Astrocyte (in vitro differentiated cells and primary cell): ENCODE data around the gene NECTIN4. TPM values are rescaled to one million over a fixed set of nuclear protein-coding genes. Genes with fewer than 3 reads are reported as not detected.

Experiments
- DNase-seq: peaks from one replicate; pipeline ENCODE4 v3.0.0-alpha.2; 2010; ENCODE audit warnings: low read depth
- FAIRE-seq: peaks from 2 replicates; lab custom pipeline; 2011; peaks lifted over from hg19 to GRCh38; lab: Jason Lieb, UNC
- H2AFZ ChIP-seq: 2 replicates; pipeline ENCODE4 v1.6.0; 2012; ENCODE audit warnings: low read depth, low read length, inconsistent platforms
- H3K27ac ChIP-seq: 2 replicates; pipeline ENCODE4 v1.5.1; 2011; ENCODE audit warnings: low read depth, low read length, inconsistent platforms
- H3K27me3 ChIP-seq: 2 replicates; pipeline ENCODE4 v1.6.0; 2011; ENCODE audit warnings: low read length, inconsistent platforms; ENCODE audit not compliant: insufficient read depth
- H3K36me3 ChIP-seq: 2 replicates; pipeline ENCODE4 v1.5.1; 2011; ENCODE audit warnings: low read length, inconsistent platforms; ENCODE audit not compliant: insufficient read depth
- H3K4me1 ChIP-seq: 2 replicates; pipeline ENCODE4 v1.5.1; 2011; ENCODE audit warnings: low read length, inconsistent platforms; ENCODE audit not compliant: insufficient read depth
- H3K4me2 ChIP-seq: 2 replicates; pipeline ENCODE4 v1.6.0; 2012; ENCODE audit warnings: low read length, inconsistent platforms
- H3K4me3 ChIP-seq: 2 replicates; pipeline ENCODE4 v1.5.1; 2011; ENCODE audit warnings: low read depth, mild to moderate bottlenecking, low read length, inconsistent platforms; ENCODE audit not compliant: insufficient read depth
- H3K79me2 ChIP-seq: 2 replicates; pipeline ENCODE4 v1.6.0; 2012; ENCODE audit warnings: mild to moderate bottlenecking, low read length, inconsistent platforms; ENCODE audit not compliant: insufficient read depth
- H3K9ac ChIP-seq: 2 replicates; pipeline ENCODE4 v1.6.0; 2012; ENCODE audit warnings: mild to moderate bottlenecking, low read length, inconsistent platforms
- H3K9me3 ChIP-seq: 2 replicates; pipeline ENCODE4 v1.5.1; 2012; ENCODE audit warnings: low read depth, mild to moderate bottlenecking, low read length, inconsistent platforms; ENCODE audit not compliant: insufficient read depth
- H4K20me1 ChIP-seq: 2 replicates; pipeline ENCODE4 v1.6.0; 2012; ENCODE audit warnings: low read length, inconsistent platforms; ENCODE audit not compliant: insufficient read depth
- H3K27ac Mint-ChIP-seq: one replicate; pipeline ENCODE4 v1.8.0; 2021; ENCODE audit warnings: mild to moderate bottlenecking, mixed read lengths; ENCODE audit not compliant: unreplicated experiment
- H3K27me3 Mint-ChIP-seq: one replicate; pipeline ENCODE4 v1.8.0; 2021; ENCODE audit warnings: low read depth, mixed read lengths; ENCODE audit not compliant: unreplicated experiment
- H3K36me3 Mint-ChIP-seq: one replicate; pipeline ENCODE4 v1.8.0; 2021; ENCODE audit warnings: low read depth, mixed read lengths; ENCODE audit not compliant: unreplicated experiment
- H3K4me1 Mint-ChIP-seq: one replicate; pipeline ENCODE4 v1.8.0; 2021; ENCODE audit warnings: low read depth, mixed read lengths; ENCODE audit not compliant: unreplicated experiment
- H3K4me3 Mint-ChIP-seq: one replicate; pipeline ENCODE4 v1.8.0; 2021; ENCODE audit warnings: mild to moderate bottlenecking, moderate library complexity, mixed read lengths; ENCODE audit not compliant: unreplicated experiment
- H3K9me3 Mint-ChIP-seq: one replicate; pipeline ENCODE4 v1.8.0; 2021; ENCODE audit warnings: mild to moderate bottlenecking, mixed read lengths; ENCODE audit not compliant: unreplicated experiment
- EZH2 ChIP-seq: IDR thresholded peaks from 2 replicates; pipeline ENCODE4 v1.6.1; 2012; ENCODE audit warnings: mild to moderate bottlenecking, low read length, inconsistent platforms; ENCODE audit not compliant: insufficient read depth
- total RNA-seq: library from RNA; stranded (reverse); gene quantifications from 2 replicates; pipeline ENCODE4 v1.2.1, GENCODE V29; 2021
- TF ChIP-seq, protein P1 (sequence below): IDR thresholded peaks from 2 replicates; pipeline ENCODE4 v1.5.1; 2011; ENCODE audit warnings: low read depth, mild to moderate bottlenecking, inconsistent platforms, low read length, moderate library complexity; ENCODE audit not compliant: insufficient read depth

The NECTIN4 gene
- total RNA-seq, 1 donor from 2014 or later = 1.9 TPM

DNA sequence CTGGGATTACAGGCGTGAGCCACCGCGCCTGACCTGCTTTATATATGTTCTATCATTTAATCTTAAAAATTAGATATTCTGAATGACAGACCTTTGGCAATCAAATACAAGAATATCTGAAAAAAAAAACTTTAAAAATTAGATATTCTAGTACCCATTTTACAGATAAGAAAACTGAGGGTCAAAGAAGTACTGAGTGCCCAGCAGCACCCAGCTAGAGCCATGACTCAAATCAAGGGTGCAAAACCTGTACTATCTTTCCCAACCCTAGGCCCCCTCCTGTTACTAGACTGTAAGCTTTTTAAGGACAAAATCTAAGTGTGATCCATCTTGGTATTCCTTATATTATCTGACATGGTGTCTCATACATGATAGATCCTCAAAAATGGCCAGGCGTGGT is 27.9 kb downstream of the NECTIN4 start:
- Mint-ChIP-seq H3K36me3 (no peaks in the 10 kb centered on the region), H3K9me3 (no peaks in the 10 kb centered on the region), H3K27me3 (peaks cover 11% of the 10 kb centered on the region), H3K27ac (no peak overlapping the region), H3K4me3 (no peak overlapping the region), H3K4me1 (no peaks in the 10 kb centered on the region)
- DNase-seq = no peak
- H3K9ac ChIP-seq = no peak overlapping the region
- no peaks in the 10 kb centered on the region for H3K27me3 ChIP-seq
- H2AFZ ChIP-seq = no peak overlapping the region
- no peak overlapping the region for H3K4me2 ChIP-seq
- no peak overlapping the region for H3K4me3 ChIP-seq
- H3K9me3 ChIP-seq = no peaks in the 10 kb centered on the region
- no peaks in the 10 kb centered on the region for H4K20me1 ChIP-seq
- FAIRE-seq = no peak
- no peaks in the 10 kb centered on the region for H3K4me1 ChIP-seq
- no peak overlapping the region for H3K27ac ChIP-seq
- TF ChIP-seq, protein P1, sequence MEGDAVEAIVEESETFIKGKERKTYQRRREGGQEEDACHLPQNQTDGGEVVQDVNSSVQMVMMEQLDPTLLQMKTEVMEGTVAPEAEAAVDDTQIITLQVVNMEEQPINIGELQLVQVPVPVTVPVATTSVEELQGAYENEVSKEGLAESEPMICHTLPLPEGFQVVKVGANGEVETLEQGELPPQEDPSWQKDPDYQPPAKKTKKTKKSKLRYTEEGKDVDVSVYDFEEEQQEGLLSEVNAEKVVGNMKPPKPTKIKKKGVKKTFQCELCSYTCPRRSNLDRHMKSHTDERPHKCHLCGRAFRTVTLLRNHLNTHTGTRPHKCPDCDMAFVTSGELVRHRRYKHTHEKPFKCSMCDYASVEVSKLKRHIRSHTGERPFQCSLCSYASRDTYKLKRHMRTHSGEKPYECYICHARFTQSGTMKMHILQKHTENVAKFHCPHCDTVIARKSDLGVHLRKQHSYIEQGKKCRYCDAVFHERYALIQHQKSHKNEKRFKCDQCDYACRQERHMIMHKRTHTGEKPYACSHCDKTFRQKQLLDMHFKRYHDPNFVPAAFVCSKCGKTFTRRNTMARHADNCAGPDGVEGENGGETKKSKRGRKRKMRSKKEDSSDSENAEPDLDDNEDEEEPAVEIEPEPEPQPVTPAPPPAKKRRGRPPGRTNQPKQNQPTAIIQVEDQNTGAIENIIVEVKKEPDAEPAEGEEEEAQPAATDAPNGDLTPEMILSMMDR = no peak
- TF ChIP-seq EZH2 = no peak
- no peaks in the 10 kb centered on the region for H3K79me2 ChIP-seq
- H3K36me3 ChIP-seq = no peaks in the 10 kb centered on the region

DNA sequence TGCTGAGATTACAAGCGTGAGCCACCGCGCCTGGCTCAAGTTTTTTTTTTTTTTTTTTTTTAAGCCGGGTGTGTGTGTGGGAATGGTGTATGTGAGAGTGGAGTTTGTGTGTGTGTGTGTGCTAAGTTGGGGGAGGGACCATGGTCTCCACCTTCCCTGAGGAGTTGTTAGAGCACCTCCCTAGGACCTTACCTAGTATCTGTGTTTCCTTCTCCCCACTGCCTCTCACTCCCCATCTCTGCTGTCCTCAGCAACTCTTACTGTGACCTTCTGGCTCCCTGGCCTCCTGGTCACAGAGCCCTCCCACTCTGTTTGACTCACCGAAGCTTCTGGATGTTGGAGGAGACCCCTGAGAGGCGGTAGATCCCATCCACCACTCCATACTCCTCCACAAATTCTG is 30.1 kb downstream of the NECTIN4 start:
- no peak overlapping the region for H2AFZ ChIP-seq
- H3K9me3 ChIP-seq = no peaks in the 10 kb centered on the region
- no peaks in the 10 kb centered on the region for H3K27me3 ChIP-seq
- no peak overlapping the region for H3K4me2 ChIP-seq
- no peak for TF ChIP-seq EZH2
- TF ChIP-seq, protein P1 = no peak
- H3K4me1 ChIP-seq = no peaks in the 10 kb centered on the region
- Mint-ChIP-seq H3K4me3 (no peak overlapping the region), H3K27ac (no peak overlapping the region), H3K27me3 (peaks cover 8% of the 10 kb centered on the region), H3K4me1 (no peaks in the 10 kb centered on the region), H3K36me3 (no peaks in the 10 kb centered on the region), H3K9me3 (peaks cover 1% of the 10 kb centered on the region)
- no peaks in the 10 kb centered on the region for H3K36me3 ChIP-seq
- H3K4me3 ChIP-seq = no peak overlapping the region
- H3K9ac ChIP-seq = no peak overlapping the region
- FAIRE-seq = no peak
- no peaks in the 10 kb centered on the region for H3K79me2 ChIP-seq
- H4K20me1 ChIP-seq = no peaks in the 10 kb centered on the region
- DNase-seq = no peak
- no peak overlapping the region for H3K27ac ChIP-seq

DNA sequence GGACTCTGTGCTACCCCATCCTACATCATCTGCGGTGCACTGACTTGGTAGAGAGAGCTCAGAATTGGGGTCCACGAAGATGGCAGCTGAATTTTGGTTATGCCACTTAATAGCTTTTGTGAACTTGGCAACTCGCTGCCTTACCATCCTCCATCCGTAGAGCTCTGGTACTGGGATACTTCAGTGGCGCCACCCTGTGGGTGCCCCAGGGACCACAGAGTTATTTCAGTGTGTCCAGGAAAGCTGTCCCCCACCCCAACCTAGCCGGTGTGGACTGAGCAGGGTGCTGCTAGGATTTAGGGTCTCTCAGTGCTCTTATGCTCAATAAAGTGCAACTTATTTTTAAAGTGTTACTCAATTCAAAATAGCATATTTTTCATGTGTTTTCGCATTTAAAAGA is 34.6 kb downstream of the NECTIN4 start:
- Histone ChIP-seq H3K27me3 (no peaks in the 10 kb centered on the region), H2AFZ (no peak overlapping the region), H3K9ac (no peak overlapping the region), H3K4me3 (no peak overlapping the region), H4K20me1 (no peaks in the 10 kb centered on the region), H3K4me2 (no peak overlapping the region), H3K4me1 (peaks cover 3% of the 10 kb centered on the region), H3K36me3 (no peaks in the 10 kb centered on the region), H3K9me3 (no peaks in the 10 kb centered on the region), H3K79me2 (no peaks in the 10 kb centered on the region), H3K27ac (no peak overlapping the region)
- FAIRE-seq (no peak), DNase-seq (no peak)
- no peaks in the 10 kb centered on the region for H3K4me1 Mint-ChIP-seq
- no peak for TF ChIP-seq EZH2
- TF ChIP-seq, protein P1 = no peak
- no peaks in the 10 kb centered on the region for H3K27me3 Mint-ChIP-seq
- peaks cover 9% of the 10 kb centered on the region for H3K9me3 Mint-ChIP-seq
- H3K36me3 Mint-ChIP-seq = peaks cover 2% of the 10 kb centered on the region
- H3K27ac Mint-ChIP-seq = no peak overlapping the region
- no peak overlapping the region for H3K4me3 Mint-ChIP-seq
